H1 (cell line): Measurements from ENCODE around the gene GALNT17. TPM values are rescaled to one million over a fixed set of nuclear protein-coding genes. Genes with fewer than 3 reads are reported as not detected.

Experiments
- CTCF ChIA-PET: fragments of 300-600 bp; sonication (Branson Sonifier 250); formaldehyde crosslinking; loops from one replicate; lab custom pipeline; 2021; ENCODE audit not compliant: partially characterized antibody; lab: Charles Lee
- POLR2A ChIA-PET: fragments of 300-600 bp; sonication (Branson Sonifier 250); formaldehyde crosslinking; loops from one replicate; lab custom pipeline; 2021; ENCODE audit warnings: inconsistent platforms; ENCODE audit not compliant: partially characterized antibody; lab: Charles Lee
- DNase-seq, 2 experiments: peaks; one replicate each; pipeline versions ENCODE4 v3.0.0 to v3.0.0-alpha.2; 2010 to 2022; ENCODE audit warnings: low spot score in 2 of 2, low read depth in 1 of 2, mixed read lengths in 1 of 2
- FAIRE-seq: peaks from 2 replicates; lab custom pipeline; 2011; peaks lifted over from hg19 to GRCh38; lab: Jason Lieb, UNC
- H2AFZ ChIP-seq: 2 replicates; pipeline ENCODE4 v1.8.1; 2012; ENCODE audit warnings: low read length, inconsistent platforms
- H2AK5ac ChIP-seq: 2 replicates; pipeline ENCODE4 v1.6.1; 2013; ENCODE audit warnings: low read depth, low read length
- H2BK120ac ChIP-seq: replicated peaks from 2 replicates; pipeline ENCODE3; 2013; ENCODE audit warnings: low read depth, low read length, inconsistent platforms
- H2BK12ac ChIP-seq: 2 replicates; pipeline ENCODE4 v1.6.1; 2013; ENCODE audit warnings: low read depth, low read length
- H2BK15ac ChIP-seq: 2 replicates; pipeline ENCODE4 v1.6.1; 2013; ENCODE audit warnings: low read length
- H2BK20ac ChIP-seq: 2 replicates; pipeline ENCODE4 v1.6.1; 2013; ENCODE audit warnings: low read length
- H2BK5ac ChIP-seq: 2 replicates; pipeline ENCODE4 v1.6.1; 2013; ENCODE audit warnings: low read depth, low read length
- H3K14ac ChIP-seq: 2 replicates; pipeline ENCODE4 v1.6.1; 2013; ENCODE audit warnings: inconsistent platforms; ENCODE audit not compliant: insufficient read length
- H3K18ac ChIP-seq: 2 replicates; pipeline ENCODE4 v1.6.1; 2013; ENCODE audit warnings: low read length; ENCODE audit errors: extremely low read depth
- H3K23ac ChIP-seq: 2 replicates; pipeline ENCODE4 v1.6.1; 2013; ENCODE audit warnings: inconsistent platforms; ENCODE audit not compliant: insufficient read length
- H3K23me2 ChIP-seq: 2 replicates; pipeline ENCODE4 v1.6.1; 2013; ENCODE audit warnings: low read depth, low read length
- H3K27ac ChIP-seq: 2 replicates; pipeline ENCODE4 v1.6.1; 2011; ENCODE audit warnings: low read depth, low read length, inconsistent platforms
- H3K27me3 ChIP-seq, 4 experiments: replicated peaks in 1 of 4; 1 replicate in 1 of 4; 2 replicates in 3 of 4; pipeline versions ENCODE4 v1.6.1 to v1.8.1; 2011 to 2013; ENCODE audit warnings: low read length in 3 of 4, mild to moderate bottlenecking in 3 of 4, inconsistent platforms in 2 of 4, mixed read lengths in 2 of 4, moderate library complexity in 1 of 4; ENCODE audit not compliant: control insufficient read depth in 3 of 4, insufficient read depth in 3 of 4; ENCODE audit errors: extremely low read depth in 1 of 4
- H3K36me3 ChIP-seq, 4 experiments: 2 replicates each; pipeline versions ENCODE4 v1.6.1 to v1.8.1; 2011 to 2013; ENCODE audit warnings: mild to moderate bottlenecking in 4 of 4, low read length in 3 of 4, moderate library complexity in 2 of 4, control low read depth in 1 of 4, inconsistent platforms in 1 of 4; ENCODE audit not compliant: insufficient read depth in 4 of 4, control insufficient read depth in 2 of 4
- H3K4ac ChIP-seq: replicated peaks from 2 replicates; pipeline ENCODE3; 2013; ENCODE audit warnings: low read length, low read depth, mixed read lengths, inconsistent platforms; ENCODE audit not compliant: insufficient read length
- H3K4me1 ChIP-seq, 4 experiments: replicated peaks in 1 of 4; 1 replicate in 1 of 4; 2 replicates in 3 of 4; pipeline versions ENCODE4 v1.6.1 to v1.8.1; 2011 to 2013; ENCODE audit warnings: low read length in 3 of 4, inconsistent platforms in 2 of 4, mixed read lengths in 1 of 4; ENCODE audit not compliant: insufficient read depth in 4 of 4, control insufficient read depth in 3 of 4
- H3K4me2 ChIP-seq, 2 experiments: 2 replicates each; pipeline versions ENCODE4 v1.6.1 to v1.8.1; 2011 to 2013; ENCODE audit warnings: low read depth in 2 of 2, low read length in 2 of 2, control low read depth in 1 of 2, inconsistent platforms in 1 of 2, mild to moderate bottlenecking in 1 of 2; ENCODE audit not compliant: insufficient read depth in 1 of 2
- H3K4me3 ChIP-seq, 4 experiments: fragments of 200-600, 300-600 bp in 1 of 4; sonication (generic), shearing (Covaris generic), sonication (Bioruptor Twin) in 1 of 4; 2 replicates each; pipeline versions ENCODE4 v1.5.1 to v1.8.1; 2011 to 2016; ENCODE audit warnings: low read length in 4 of 4, low read depth in 3 of 4, control low read depth in 2 of 4, inconsistent platforms in 2 of 4, mild to moderate bottlenecking in 2 of 4, mixed read lengths in 1 of 4, moderate library complexity in 1 of 4; ENCODE audit not compliant: insufficient read depth in 2 of 4; ENCODE audit errors: extremely low read depth in 1 of 4
- H3K56ac ChIP-seq: replicated peaks from 2 replicates; pipeline ENCODE3; 2013; ENCODE audit warnings: low read depth, mild to moderate bottlenecking, mixed read lengths, low read length, inconsistent platforms; ENCODE audit not compliant: insufficient read length
- H3K79me1 ChIP-seq: 2 replicates; pipeline ENCODE4 v1.6.1; 2013; ENCODE audit warnings: low read depth, low read length, control low read depth
- H3K79me2 ChIP-seq, 2 experiments: 2 replicates each; pipeline versions ENCODE4 v1.6.1 to v1.8.1; 2012 to 2013; ENCODE audit warnings: low read length in 2 of 2, mild to moderate bottlenecking in 2 of 2, inconsistent platforms in 1 of 2; ENCODE audit not compliant: insufficient read depth in 2 of 2, control insufficient read depth in 1 of 2
- H3K9ac ChIP-seq, 4 experiments: replicated peaks in 1 of 4; 1 replicate in 1 of 4; 2 replicates in 3 of 4; pipeline versions ENCODE4 v1.6.1 to v1.8.1; 2011 to 2013; ENCODE audit warnings: low read depth in 3 of 4, low read length in 3 of 4, control low read depth in 2 of 4, mild to moderate bottlenecking in 2 of 4, moderate library complexity in 2 of 4, inconsistent platforms in 1 of 4; ENCODE audit errors: extremely low read depth in 1 of 4
- H3K9me3 ChIP-seq, 2 experiments: 2 replicates each; pipeline versions ENCODE4 v1.6.1 to v1.8.1; 2012 to 2013; ENCODE audit warnings: mild to moderate bottlenecking in 2 of 2, moderate library complexity in 2 of 2, control low read depth in 1 of 2, inconsistent platforms in 1 of 2, low read depth in 1 of 2, low read length in 1 of 2, mixed read lengths in 1 of 2; ENCODE audit not compliant: insufficient read depth in 2 of 2
- H4K20me1 ChIP-seq, 2 experiments: replicated peaks in 1 of 2; 2 replicates each; pipeline versions ENCODE3 to v1.8.1; 2011 to 2013; ENCODE audit warnings: inconsistent platforms in 2 of 2, low read length in 2 of 2, mild to moderate bottlenecking in 1 of 2; ENCODE audit not compliant: insufficient read depth in 2 of 2, control insufficient read depth in 1 of 2
- H4K5ac ChIP-seq: 2 replicates; pipeline ENCODE4 v1.6.1; 2013; ENCODE audit warnings: low read length, low read depth, mixed read lengths, inconsistent platforms; ENCODE audit not compliant: insufficient read length
- H4K8ac ChIP-seq: 2 replicates; pipeline ENCODE4 v1.8.0; 2013; ENCODE audit warnings: mild to moderate bottlenecking, moderate library complexity, low read length, inconsistent platforms; ENCODE audit not compliant: insufficient read depth; ENCODE audit errors: extremely low read depth
- H4K91ac ChIP-seq: replicated peaks from 2 replicates; pipeline ENCODE3; 2013; ENCODE audit warnings: low read length, mixed read lengths, inconsistent platforms; ENCODE audit not compliant: insufficient read length
- BACH1 ChIP-seq: IDR thresholded peaks from 2 replicates; pipeline ENCODE4 v1.6.1; 2012; ENCODE audit warnings: low read length, improper control_type of control experiment
- RNF2 ChIP-seq: fragments of 200-900, 300-1000 bp; sonication (generic); IDR thresholded peaks from 2 replicates; pipeline ENCODE4 v1.7.1; 2016; ENCODE audit warnings: borderline replicate concordance, low read depth, mild to moderate bottlenecking, antibody characterized with exemption, low read length; ENCODE audit not compliant: poor library complexity, severe bottlenecking; ENCODE audit errors: missing control alignments
- SP2 ChIP-seq: IDR thresholded peaks from 2 replicates; pipeline ENCODE4 v1.6.1; 2012; ENCODE audit warnings: mild to moderate bottlenecking, low read length, inconsistent platforms
- TAF1 ChIP-seq: IDR thresholded peaks from 2 replicates; pipeline ENCODE4 v1.6.1; 2011; ENCODE audit warnings: mild to moderate bottlenecking, low read depth, low read length
- WGBS, 2 experiments: shearing (Covaris generic) in 1 of 2; methylation state at CpG; one replicate each; pipeline versions ENCODE4 v1.1.6 to v1.1.7; 2013 to 2015; ENCODE audit warnings: low lambda C conversion rate in 2 of 2, mixed read lengths in 2 of 2, inconsistent platforms in 1 of 2, low coverage in 1 of 2, missing lambda C conversion rate in 1 of 2; ENCODE audit not compliant: insufficient replicate concordance in 2 of 2, insufficient coverage in 1 of 2, insufficient read length in 1 of 2; ENCODE audit errors: extremely low coverage in 1 of 2, missing lambda C conversion rate in 1 of 2; 5-methylcytosine and 5-hydroxymethylcytosine counted together
- polyA plus RNA-seq, 7 experiments: library from polyadenylated mRNA; depleted of rRNA in 3 of 7; stranded (reverse) in 5 of 7; unstranded in 2 of 7; fragments of >200 nt in 5 of 7; fragments of 200-250 nt in 2 of 7; gene quantifications; 1 replicate in 5 of 7; 2 replicates in 1 of 7; 4 replicates in 1 of 7; pipeline versions ENCODE4 v1.2.1 to v1.2.3, GENCODE V29; 2011 to 2013; ENCODE audit warnings: missing spikeins in 2 of 7, mixed read lengths in 2 of 7
- total RNA-seq: library from RNA; stranded (reverse); fragmentation: NEBNext Ultra II Directional; extraction: Animal tissue kit (Norgen Biotek cat#: 25700); gene quantifications from 2 replicates; pipeline ENCODE4 v1.2.1, GENCODE V29; 2021

GALNT17 gene
- total and polyA plus RNA-seq, 2 of the 8 experiments (the other 6 are each of a cell fraction or from before 2014, with no cell fraction given): 37.7 to 47.0 TPM

- Histone ChIP-seq H3K18ac (no peak overlapping the region), H4K5ac (no peak overlapping the region), H3K56ac (no peak overlapping the region), H3K79me1 (no peaks in the 10 kb centered on the region), H3K4ac (no peak overlapping the region), H4K20me1 (no peaks in the 10 kb centered on the region), H3K23ac (no peak overlapping the region), H3K4me3 (no peak overlapping the region), H3K36me3 (no peaks in the 10 kb centered on the region; a peak in 1 of 8 replicates), H4K8ac (peak overlapping the region; percentile 80; the same call in 1 of the 2 replicates), H3K9ac (no peak overlapping the region), H3K4me2 (no peak overlapping the region), H2BK120ac (no peak overlapping the region), H4K91ac (no peak overlapping the region), H2BK15ac (no peak overlapping the region), H3K23me2 (no peaks in the 10 kb centered on the region), H2BK5ac (no peak overlapping the region), H3K27ac (no peak overlapping the region), H2AK5ac (no peak overlapping the region), H2BK12ac (no peak overlapping the region), H3K4me1 (no peaks in the 10 kb centered on the region), H3K79me2 (no peaks in the 10 kb centered on the region), H3K9me3 (no peaks in the 10 kb centered on the region)
- WGBS, 2 experiments: 96% methylated on average over 2 of the region's 4 CpGs; no CpG with 5 or more reads in 1 of the 2 experiments
- CTCF ChIA-PET: interaction anchor here (0.6 to 1.6 kb wide), 3 partner anchors 16 to 196 kb away, joined by 3 to 4 read pairs (median 3); no protein-coding TSS in a partner anchor
- FAIRE-seq: no peak
- TF ChIP-seq SP2 (no peak), RNF2 (no peak), TAF1 (no peak), BACH1 (no peak)
- TF ChIP-seq, all 59 proteins: peak for 0
- no peak overlapping the region for H2BK20ac ChIP-seq
- no peak overlapping the region for H2AFZ ChIP-seq
- H3K27me3 ChIP-seq: no peaks in the 10 kb centered on the region
- POLR2A ChIA-PET: no interaction called here
- no peak overlapping the region for H3K14ac ChIP-seq
- no peak for DNase-seq
Observed at GRCh38 chr7:71539615-71540014, 407.7 kb downstream of the GALNT17 start.
